SK-N-MC (cell line): Measurements from ENCODE around the gene TMEM131.

Experiments used
- DNase-seq: peaks from one replicate; pipeline ENCODE4 v3.0.0-alpha.2; 2011; ENCODE audit warnings: low read depth, low spot score
- H3K27ac ChIP-seq: fragments of 200-600 bp; sonication (generic); 2 replicates; pipeline ENCODE4 v1.5.1; 2016; ENCODE audit warnings: mixed run types
- H3K36me3 ChIP-seq: fragments of 200-600 bp; sonication (generic); 2 replicates; pipeline ENCODE4 v1.6.1; 2017; ENCODE audit warnings: antibody characterized with exemption, low read length, mixed read lengths; ENCODE audit not compliant: insufficient read depth
- H3K4me3 ChIP-seq: fragments of 200-600 bp; sonication (generic); 2 replicates; pipeline ENCODE4 v1.5.1; 2016
- H3K9ac ChIP-seq: fragments of 200-600 bp; sonication (generic); 2 replicates; pipeline ENCODE4 v1.8.0; 2017; ENCODE audit warnings: mixed run types, mixed read lengths; ENCODE audit not compliant: insufficient read length
- H3K9me3 ChIP-seq: fragments of 200-600 bp; sonication (generic); 2 replicates; pipeline ENCODE4 v1.6.1; 2017; ENCODE audit warnings: low read depth, mild to moderate bottlenecking, antibody characterized with exemption, low read length, moderate library complexity, mixed read lengths
- EZH2 ChIP-seq: fragments of 200-600 bp; sonication (generic); IDR thresholded peaks from one replicate; pipeline ENCODE4 v1.6.1; 2017; ENCODE audit warnings: antibody characterized with exemption
- FOXP2 ChIP-seq: optimal IDR thresholded peaks from 2 replicates; pipeline ENCODE3; 2011; ENCODE audit warnings: mild to moderate bottlenecking, moderate library complexity; ENCODE audit not compliant: insufficient read depth; ENCODE audit errors: extremely low read length, control extremely low read depth
- POLR2AphosphoS5 ChIP-seq: IDR thresholded peaks from 2 replicates; pipeline ENCODE4 v1.6.1; 2012; ENCODE audit warnings: mild to moderate bottlenecking, low read depth, low read length, borderline replicate concordance

The TMEM131 gene

DNA sequence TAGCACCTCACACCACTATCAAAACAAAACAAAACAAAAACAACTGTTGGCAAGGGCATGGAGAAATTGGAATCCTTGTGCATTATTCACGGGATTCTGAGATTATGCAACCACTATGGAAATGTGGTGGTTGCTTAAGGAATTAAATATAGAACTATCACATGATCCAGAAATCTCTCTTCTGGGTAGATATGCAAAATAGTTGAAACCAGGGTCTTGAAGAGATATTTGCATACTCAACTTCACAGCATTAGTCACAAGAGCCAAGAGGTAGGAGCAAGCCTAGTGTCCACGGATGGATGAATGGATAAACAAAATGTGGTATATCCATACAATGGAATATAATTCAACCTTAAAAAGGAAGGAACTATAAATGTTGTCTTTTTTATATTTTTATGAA, 7.0 kb downstream of the TMEM131 start:
- TF ChIP-seq POLR2AphosphoS5 (no peak), EZH2 (no peak), FOXP2 (no peak)
- no peaks in the 10 kb centered on the region for H3K36me3 ChIP-seq
- no peak overlapping the region for H3K27ac ChIP-seq
- H3K4me3 ChIP-seq = no peak overlapping the region
- no peak overlapping the region for H3K9ac ChIP-seq
- peaks cover 9% of the 10 kb centered on the region; the same call in 1 of the 2 replicates for H3K9me3 ChIP-seq
- DNase-seq = no peak

DNA sequence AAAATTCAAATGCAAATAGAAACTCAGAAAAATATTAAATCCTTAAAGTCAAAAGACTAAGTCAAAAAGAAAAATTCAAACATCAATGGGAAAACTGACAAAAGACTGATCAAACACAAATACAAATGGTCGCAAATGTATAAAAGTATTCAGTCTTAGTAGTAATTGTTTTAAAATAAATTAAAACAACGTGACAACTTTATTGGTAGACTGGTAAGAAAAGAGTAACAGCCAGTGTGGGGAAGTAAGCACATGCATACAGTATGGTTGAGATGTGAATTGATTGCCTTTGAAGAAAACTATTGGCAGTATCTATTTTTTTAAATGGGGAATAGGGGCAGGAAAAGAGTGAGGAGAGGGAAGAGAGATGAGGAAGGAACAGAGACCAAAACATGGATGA, 9.8 kb downstream of the TMEM131 start:
- H3K36me3 ChIP-seq = no peaks in the 10 kb centered on the region
- peaks cover 9% of the 10 kb centered on the region; the same call in 1 of the 2 replicates for H3K9me3 ChIP-seq
- TF ChIP-seq EZH2 (no peak), POLR2AphosphoS5 (no peak), FOXP2 (no peak)
- no peak overlapping the region for H3K9ac ChIP-seq
- H3K27ac ChIP-seq = no peak overlapping the region
- DNase-seq = no peak
- H3K4me3 ChIP-seq = no peak overlapping the region

DNA sequence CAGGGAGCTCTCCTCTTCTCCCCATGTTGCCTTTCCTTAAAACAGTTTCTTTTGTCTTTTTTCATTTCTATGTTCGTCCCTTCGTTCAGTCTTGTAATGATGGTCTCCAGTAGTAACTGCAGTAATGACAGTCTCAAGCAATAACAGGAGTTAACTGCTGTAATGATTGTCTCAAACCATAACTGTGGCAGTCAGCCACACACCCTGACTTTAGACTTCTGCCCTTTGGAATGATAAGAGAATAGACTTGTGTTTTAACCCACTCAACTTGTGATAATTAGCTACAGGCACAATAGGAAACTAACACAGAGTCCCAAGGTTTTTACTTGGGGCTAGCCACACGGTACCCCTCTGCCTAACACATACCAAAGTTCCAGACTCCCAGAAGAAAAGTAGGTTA, 12.1 kb downstream of the TMEM131 start:
- Histone ChIP-seq H3K36me3 (no peaks in the 10 kb centered on the region), H3K9me3 (peaks cover 2% of the 10 kb centered on the region; the same call in 1 of the 2 replicates), H3K9ac (no peak overlapping the region), H3K4me3 (no peak overlapping the region), H3K27ac (no peak overlapping the region)
- no peak for TF ChIP-seq POLR2AphosphoS5
- no peak for TF ChIP-seq FOXP2
- no peak for TF ChIP-seq EZH2
- DNase-seq = no peak

DNA sequence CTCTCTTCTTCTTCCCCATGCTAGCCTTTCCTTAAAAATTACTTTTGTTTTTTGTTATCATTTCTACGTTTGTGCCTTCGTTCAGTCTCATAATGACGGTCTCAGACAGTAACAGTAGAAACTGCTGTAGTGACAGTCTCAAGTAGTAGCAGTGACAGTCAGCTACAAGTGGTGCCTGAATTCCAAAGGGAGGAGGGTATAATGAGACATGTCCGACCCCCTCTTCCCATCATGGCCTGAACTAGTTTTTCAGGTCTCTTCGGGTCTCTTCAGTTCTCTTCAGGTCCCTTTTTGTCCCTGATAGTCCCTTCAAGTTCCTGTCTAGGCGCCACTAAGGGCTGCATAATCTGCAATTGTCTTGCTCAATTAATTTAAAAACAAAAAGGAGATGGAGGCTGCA, 12.6 kb downstream of the TMEM131 start:
- no peaks in the 10 kb centered on the region for H3K36me3 ChIP-seq
- no peak overlapping the region for H3K9ac ChIP-seq
- DNase-seq = no peak
- H3K9me3 ChIP-seq = no peaks in the 10 kb centered on the region
- no peak for TF ChIP-seq EZH2
- H3K27ac ChIP-seq = no peak overlapping the region
- no peak overlapping the region for H3K4me3 ChIP-seq

DNA sequence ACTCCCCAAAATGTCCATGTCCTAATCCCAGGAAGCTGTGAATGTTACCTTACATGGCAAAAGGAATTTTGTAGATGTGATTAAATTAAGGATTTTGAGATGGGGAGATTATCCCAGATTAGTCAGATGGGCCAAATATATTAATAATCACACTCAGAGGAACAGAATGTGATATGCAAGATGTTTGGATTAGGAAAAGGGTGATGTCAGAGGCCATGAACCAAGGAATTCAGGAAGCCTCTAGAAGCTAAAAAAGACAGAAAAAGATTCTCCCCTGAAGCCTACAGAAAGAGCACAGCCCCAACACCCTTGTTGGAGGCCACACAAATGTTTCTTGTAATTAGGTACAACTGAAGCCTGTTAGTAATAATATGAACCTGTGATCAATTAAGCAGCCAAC, 13.1 kb downstream of the TMEM131 start:
- Histone ChIP-seq H3K27ac (no peak overlapping the region), H3K4me3 (no peak overlapping the region), H3K9ac (no peak overlapping the region), H3K36me3 (no peaks in the 10 kb centered on the region), H3K9me3 (no peaks in the 10 kb centered on the region)
- no peak for DNase-seq
- no peak for TF ChIP-seq FOXP2
- no peak for TF ChIP-seq POLR2AphosphoS5
- no peak for TF ChIP-seq EZH2

DNA sequence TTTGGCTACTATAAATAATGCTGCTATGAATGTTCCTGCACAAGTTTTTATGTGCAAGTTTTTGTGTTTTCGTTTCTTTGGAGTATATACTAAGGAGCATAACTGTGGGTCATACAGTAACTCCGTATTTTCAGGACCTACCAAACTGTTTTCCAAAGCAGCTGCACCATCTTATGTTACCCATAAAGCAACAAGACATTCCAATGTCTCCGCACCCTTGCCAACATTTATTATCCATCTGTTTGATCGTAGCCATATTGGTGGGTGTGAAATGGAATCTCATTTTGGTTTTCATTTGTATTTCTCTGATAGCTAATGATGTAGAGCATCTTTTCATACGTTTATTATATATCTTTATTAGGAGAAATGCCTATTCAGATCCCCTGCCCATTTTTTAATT, 13.8 kb downstream of the TMEM131 start:
- Histone ChIP-seq H3K36me3 (no peaks in the 10 kb centered on the region), H3K27ac (no peak overlapping the region), H3K9ac (no peak overlapping the region), H3K4me3 (no peak overlapping the region), H3K9me3 (no peaks in the 10 kb centered on the region)
- no peak for TF ChIP-seq FOXP2
- no peak for TF ChIP-seq EZH2
- no peak for TF ChIP-seq POLR2AphosphoS5
- no peak for DNase-seq

DNA sequence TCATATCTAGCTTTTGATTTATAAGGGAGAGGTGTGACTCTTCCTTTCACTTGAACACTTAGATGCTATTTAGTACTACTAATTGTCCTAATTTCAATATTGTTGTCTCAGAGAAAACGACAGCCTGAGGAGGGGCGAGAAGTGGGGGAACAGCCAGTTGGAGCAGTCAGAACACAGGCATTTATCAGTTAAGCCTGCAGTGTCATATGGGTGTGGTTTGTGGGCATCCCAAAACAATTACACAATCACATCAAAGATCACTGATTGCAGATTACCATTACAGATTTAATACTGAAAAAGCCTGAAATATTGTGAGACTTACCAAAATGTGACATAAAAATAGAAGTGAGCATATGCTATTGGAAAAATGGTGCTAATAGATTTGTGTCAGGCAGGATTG, 15.8 kb downstream of the TMEM131 start:
- no peaks in the 10 kb centered on the region; the same call in 1 of the 2 replicates for H3K9me3 ChIP-seq
- no peak for TF ChIP-seq FOXP2
- TF ChIP-seq POLR2AphosphoS5 = no peak
- no peak for TF ChIP-seq EZH2
- DNase-seq = no peak
- H3K4me3 ChIP-seq = no peak overlapping the region
- no peak overlapping the region for H3K9ac ChIP-seq
- H3K36me3 ChIP-seq = no peaks in the 10 kb centered on the region
- no peak overlapping the region for H3K27ac ChIP-seq

DNA sequence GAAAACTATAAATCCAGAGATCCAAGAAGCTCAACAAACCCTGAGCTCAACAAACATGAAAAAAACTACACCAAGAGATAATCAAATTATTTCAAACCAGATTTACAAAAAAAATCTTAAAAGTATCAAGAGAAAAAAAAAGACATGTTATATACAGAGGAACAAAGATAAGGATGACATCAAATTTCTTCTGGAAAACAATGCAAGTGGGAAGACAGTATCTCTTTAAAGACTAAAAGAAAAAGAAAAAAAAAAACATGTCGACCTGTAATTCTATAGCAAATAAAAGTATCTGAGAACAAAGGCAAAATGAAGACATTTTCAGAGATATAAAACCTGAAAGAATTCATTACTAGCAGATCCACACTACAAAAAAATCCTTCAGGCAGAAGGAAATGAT, 21.3 kb downstream of the TMEM131 start:
- H3K9me3 ChIP-seq = peaks cover 12% of the 10 kb centered on the region; the same call in 1 of the 2 replicates
- no peaks in the 10 kb centered on the region for H3K36me3 ChIP-seq
- DNase-seq = no peak
- TF ChIP-seq FOXP2 (no peak), POLR2AphosphoS5 (no peak), EZH2 (no peak)
- H3K4me3 ChIP-seq = no peak overlapping the region
- H3K27ac ChIP-seq = no peak overlapping the region
- no peak overlapping the region for H3K9ac ChIP-seq

DNA sequence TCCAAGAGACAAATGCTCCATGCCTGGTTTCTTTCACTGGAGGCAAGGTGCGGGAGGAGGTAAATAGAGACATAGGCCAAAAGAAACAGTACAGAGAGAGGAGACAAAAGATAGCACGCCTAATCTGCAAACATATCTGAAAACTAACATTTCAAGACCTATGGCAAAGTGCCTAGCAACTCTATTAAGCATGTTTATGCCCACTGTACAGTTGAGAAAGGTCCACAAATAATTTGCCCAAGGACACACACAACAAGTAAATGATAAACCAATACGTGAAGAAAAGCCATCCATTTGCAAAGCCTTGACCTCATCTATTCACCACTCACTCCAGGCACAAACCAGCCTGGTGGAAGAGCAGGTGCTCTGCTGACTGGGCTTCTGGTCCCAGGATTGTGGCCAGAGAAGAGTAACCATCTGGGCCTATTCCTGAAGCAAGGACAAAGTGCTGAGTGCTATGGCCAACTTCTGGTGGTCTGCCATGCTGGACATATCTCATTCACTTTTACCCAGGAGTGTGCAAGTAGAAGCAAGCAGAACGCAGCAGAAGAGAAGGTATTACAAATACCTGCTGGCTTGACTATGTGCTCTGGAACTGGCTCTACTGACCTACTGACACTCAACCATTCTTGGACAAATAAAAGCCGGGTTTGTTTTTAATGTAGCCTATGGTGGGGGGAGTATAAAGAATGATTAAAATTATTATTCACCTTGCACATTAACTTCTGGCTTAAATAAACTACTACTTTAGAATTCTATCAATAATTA, 25.3 kb downstream of the TMEM131 start:
- TF ChIP-seq FOXP2 = no peak
- TF ChIP-seq EZH2 = no peak
- TF ChIP-seq POLR2AphosphoS5 = no peak
- H3K9me3 ChIP-seq = peaks cover 12% of the 10 kb centered on the region; the same call in 1 of the 2 replicates
- H3K36me3 ChIP-seq = no peaks in the 10 kb centered on the region
- H3K9ac ChIP-seq = no peak overlapping the region
- no peak overlapping the region for H3K27ac ChIP-seq
- H3K4me3 ChIP-seq = no peak overlapping the region
- DNase-seq = no peak
